Measurements from ENCODE around the gene C9orf40. TPM values are rescaled to one million over a fixed set of nuclear protein-coding genes. Genes with fewer than 3 reads are reported as not detected.
A peak's percentile ranks its signal among the peaks of the same experiment; 100 is the strongest.

C9orf40 gene
- total and polyA plus RNA-seq, 2 experiments from 2014 or later: 6.1 to 8.5 TPM

GRCh38 chr9:74973714-74974113, 21.0 kb upstream of the C9orf40 start:
- Histone ChIP-seq H3K4me1 (ENCODE audit: insufficient read depth) (no peaks in the 10 kb centered on the region), H3K79me2 (ENCODE audit: insufficient read depth) (no peaks in the 10 kb centered on the region), H3K9me2 (ENCODE audit: insufficient read depth) (no peaks in the 10 kb centered on the region), H3K4me2 (ENCODE audit: unreplicated experiment) (no peak overlapping the region), H3K9ac (no peak overlapping the region), H3K36me3 (ENCODE audit: low read depth) (peaks cover 11% of the 10 kb centered on the region; the same call in 1 of the 2 replicates), H3F3A (ENCODE audit: insufficient read depth) (no peaks in the 10 kb centered on the region), H4K20me1 (ENCODE audit: insufficient read depth) (no peaks in the 10 kb centered on the region), H3K4me3 (no peak overlapping the region), H3K27me3 (replicated peaks; ENCODE audit: insufficient read depth) (no peaks in the 10 kb centered on the region), H2AFZ (no peak overlapping the region), H3K27ac (no peak overlapping the region), H3K9me3 (ENCODE audit: low read depth) (no peaks in the 10 kb centered on the region)
- in situ Hi-C loops (cut with MboI): no loop called here
- DNase-seq: no peak
- no peak for TF ChIP-seq EZH2 (IDR thresholded peaks at IDR 0.05; ENCODE audit: insufficient read depth, poor library complexity, severe bottlenecking)
- TF ChIP-seq EZH2phosphoT487 (IDR thresholded peaks at IDR 0.05; ENCODE audit: insufficient read depth, low read depth): no peak

- H3K4me1 ChIP-seq (ENCODE audit: insufficient read depth): peaks cover 3% of the 10 kb centered on the region; the same call in 1 of the 2 replicates
- in situ Hi-C loops (cut with MboI): no loop called here
- no peaks in the 10 kb centered on the region for H3K79me2 ChIP-seq (ENCODE audit: insufficient read depth)
- H3K36me3 ChIP-seq (ENCODE audit: low read depth): no peaks in the 10 kb centered on the region
- H3K9me2 ChIP-seq (ENCODE audit: insufficient read depth): no peaks in the 10 kb centered on the region
- peaks cover 15% of the 10 kb centered on the region for H3F3A ChIP-seq (ENCODE audit: insufficient read depth)
- no peak for DNase-seq
- H3K27me3 ChIP-seq (replicated peaks; ENCODE audit: insufficient read depth): no peaks in the 10 kb centered on the region
- no peaks in the 10 kb centered on the region for H4K20me1 ChIP-seq (ENCODE audit: insufficient read depth)
- H3K4me3 ChIP-seq: no peak overlapping the region
- H3K9ac ChIP-seq: no peak overlapping the region
- no peak overlapping the region for H3K4me2 ChIP-seq (ENCODE audit: unreplicated experiment)
- no peaks in the 10 kb centered on the region for H3K9me3 ChIP-seq (ENCODE audit: low read depth)
- H3K27ac ChIP-seq: no peak overlapping the region
- H2AFZ ChIP-seq: no peak overlapping the region
- no peak for TF ChIP-seq EZH2 (IDR thresholded peaks at IDR 0.05; ENCODE audit: insufficient read depth, poor library complexity, severe bottlenecking)
- no peak for TF ChIP-seq EZH2phosphoT487 (IDR thresholded peaks at IDR 0.05; ENCODE audit: insufficient read depth, low read depth)
- 91 to 93% methylated on average over 2 of the region's 2 CpGs for whole genome bisulfite sequencing, 2 experiments (ENCODE audit: low coverage in 1 of 2, low lambda C conversion rate in 2 of 2, missing lambda C conversion rate in 2 of 2)
Measured at GRCh38 chr9:74963056-74963455, 10.3 kb upstream of the C9orf40 start.

- H4K20me1 ChIP-seq (ENCODE audit: insufficient read depth): no peaks in the 10 kb centered on the region
- no peaks in the 10 kb centered on the region for H3K9me2 ChIP-seq (ENCODE audit: insufficient read depth)
- in situ Hi-C loops (cut with MboI): no loop called here
- no peak overlapping the region for H3K9ac ChIP-seq
- no peak overlapping the region for H3K4me3 ChIP-seq
- no peaks in the 10 kb centered on the region for H3K79me2 ChIP-seq (ENCODE audit: insufficient read depth)
- peaks cover 3% of the 10 kb centered on the region; the same call in 1 of the 2 replicates for H3K4me1 ChIP-seq (ENCODE audit: insufficient read depth)
- H3K27me3 ChIP-seq (replicated peaks; ENCODE audit: insufficient read depth): no peaks in the 10 kb centered on the region
- peaks cover 15% of the 10 kb centered on the region for H3F3A ChIP-seq (ENCODE audit: insufficient read depth)
- WGBS, 2 experiments (ENCODE audit: low coverage in 1 of 2, low lambda C conversion rate in 2 of 2, missing lambda C conversion rate in 2 of 2): 94 to 100% methylated on average over 1 of the region's 1 CpG
- H3K9me3 ChIP-seq (ENCODE audit: low read depth): no peaks in the 10 kb centered on the region
- no peaks in the 10 kb centered on the region for H3K36me3 ChIP-seq (ENCODE audit: low read depth)
- H3K4me2 ChIP-seq (ENCODE audit: unreplicated experiment): no peak overlapping the region
- TF ChIP-seq EZH2 (IDR thresholded peaks at IDR 0.05; ENCODE audit: insufficient read depth, poor library complexity, severe bottlenecking) (no peak), EZH2phosphoT487 (IDR thresholded peaks at IDR 0.05; ENCODE audit: insufficient read depth, low read depth) (no peak)
- H2AFZ ChIP-seq: no peak overlapping the region
- no peak for DNase-seq
- no peak overlapping the region for H3K27ac ChIP-seq
Measured at GRCh38 chr9:74961496-74961895, 8.8 kb upstream of the C9orf40 start.

- Histone ChIP-seq H3K9me2 (ENCODE audit: insufficient read depth) (no peaks in the 10 kb centered on the region), H3K79me2 (ENCODE audit: insufficient read depth) (no peaks in the 10 kb centered on the region), H2AFZ (no peak overlapping the region), H3K9ac (no peak overlapping the region), H3F3A (ENCODE audit: insufficient read depth) (peaks cover 15% of the 10 kb centered on the region), H3K4me1 (ENCODE audit: insufficient read depth) (peaks cover 3% of the 10 kb centered on the region; the same call in 1 of the 2 replicates), H3K27ac (no peak overlapping the region), H3K27me3 (replicated peaks; ENCODE audit: insufficient read depth) (no peaks in the 10 kb centered on the region), H3K4me2 (ENCODE audit: unreplicated experiment) (no peak overlapping the region), H3K36me3 (ENCODE audit: low read depth) (no peaks in the 10 kb centered on the region), H3K4me3 (no peak overlapping the region), H3K9me3 (ENCODE audit: low read depth) (no peaks in the 10 kb centered on the region), H4K20me1 (ENCODE audit: insufficient read depth) (no peaks in the 10 kb centered on the region)
- TF ChIP-seq EZH2 (IDR thresholded peaks at IDR 0.05; ENCODE audit: insufficient read depth, poor library complexity, severe bottlenecking): no peak
- no peak for TF ChIP-seq EZH2phosphoT487 (IDR thresholded peaks at IDR 0.05; ENCODE audit: insufficient read depth, low read depth)
- peak; percentile 92 for DNase-seq
- in situ Hi-C loops (cut with MboI): no loop called here
- WGBS, 2 experiments (ENCODE audit: low coverage in 1 of 2, low lambda C conversion rate in 2 of 2, missing lambda C conversion rate in 2 of 2): 15 to 20% methylated on average over 2 of the region's 2 CpGs
Measured at GRCh38 chr9:74960561-74960960, 7.8 kb upstream of the C9orf40 start.

GRCh38 chr9:74958587-74958986, 5.9 kb upstream of the C9orf40 start:
- in situ Hi-C loops (cut with MboI): no loop called here
- Histone ChIP-seq H3K27me3 (replicated peaks; ENCODE audit: insufficient read depth) (no peaks in the 10 kb centered on the region), H2AFZ (no peak overlapping the region)

More at GRCh38 chr9:74958587-74958986, 5.9 kb upstream of the C9orf40 start:
- Histone ChIP-seq H3K36me3 (ENCODE audit: low read depth) (no peaks in the 10 kb centered on the region), H3K9me3 (ENCODE audit: low read depth) (no peaks in the 10 kb centered on the region), H4K20me1 (ENCODE audit: insufficient read depth) (no peaks in the 10 kb centered on the region), H3K4me2 (ENCODE audit: unreplicated experiment) (no peak overlapping the region), H3K4me3 (no peak overlapping the region), H3K79me2 (ENCODE audit: insufficient read depth) (no peaks in the 10 kb centered on the region), H3K9me2 (ENCODE audit: insufficient read depth) (no peaks in the 10 kb centered on the region), H3F3A (ENCODE audit: insufficient read depth) (peaks cover 16% of the 10 kb centered on the region), H3K4me1 (ENCODE audit: insufficient read depth) (peaks cover 3% of the 10 kb centered on the region; the same call in 1 of the 2 replicates), H3K9ac (no peak overlapping the region), H3K27ac (no peak overlapping the region)
- no peak for DNase-seq
- TF ChIP-seq EZH2 (IDR thresholded peaks at IDR 0.05; ENCODE audit: insufficient read depth, poor library complexity, severe bottlenecking) (no peak), EZH2phosphoT487 (IDR thresholded peaks at IDR 0.05; ENCODE audit: insufficient read depth, low read depth) (no peak)

Measured in GM23248 (cell line).